ENCODE data around the gene SLC2A3.
"Not testable (repeated sequence)": the region's sequence is repeated elsewhere in the genome, so short reads cannot be mapped to it uniquely, and the experiment has no call there.

SLC2A3 gene

DNA sequence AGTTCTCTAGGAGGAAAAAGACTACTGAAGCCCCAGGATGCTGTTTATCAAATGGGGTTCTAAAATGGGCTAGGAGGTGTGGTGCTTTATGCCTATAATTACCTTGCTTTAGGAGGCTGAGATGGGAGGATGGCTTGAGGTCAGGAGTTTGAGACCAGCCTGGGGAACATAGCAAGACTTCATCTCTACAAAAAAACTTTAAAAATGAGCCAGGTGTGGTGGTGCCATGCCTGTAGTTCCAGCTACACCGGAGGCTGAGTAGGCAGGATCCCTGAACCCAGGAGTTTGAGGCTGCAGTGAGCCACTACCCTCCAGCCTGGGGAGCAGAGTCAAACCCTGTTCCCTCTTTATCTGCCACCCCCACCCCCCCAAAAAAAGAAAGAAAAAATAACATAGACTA lies 23.3 kb upstream of the SLC2A3 start:
- H3K4me3 ChIP-seq (replicated peaks; ENCODE audit: low read depth, low read length) = no peak overlapping the region
- TF ChIP-seq, protein P1, sequence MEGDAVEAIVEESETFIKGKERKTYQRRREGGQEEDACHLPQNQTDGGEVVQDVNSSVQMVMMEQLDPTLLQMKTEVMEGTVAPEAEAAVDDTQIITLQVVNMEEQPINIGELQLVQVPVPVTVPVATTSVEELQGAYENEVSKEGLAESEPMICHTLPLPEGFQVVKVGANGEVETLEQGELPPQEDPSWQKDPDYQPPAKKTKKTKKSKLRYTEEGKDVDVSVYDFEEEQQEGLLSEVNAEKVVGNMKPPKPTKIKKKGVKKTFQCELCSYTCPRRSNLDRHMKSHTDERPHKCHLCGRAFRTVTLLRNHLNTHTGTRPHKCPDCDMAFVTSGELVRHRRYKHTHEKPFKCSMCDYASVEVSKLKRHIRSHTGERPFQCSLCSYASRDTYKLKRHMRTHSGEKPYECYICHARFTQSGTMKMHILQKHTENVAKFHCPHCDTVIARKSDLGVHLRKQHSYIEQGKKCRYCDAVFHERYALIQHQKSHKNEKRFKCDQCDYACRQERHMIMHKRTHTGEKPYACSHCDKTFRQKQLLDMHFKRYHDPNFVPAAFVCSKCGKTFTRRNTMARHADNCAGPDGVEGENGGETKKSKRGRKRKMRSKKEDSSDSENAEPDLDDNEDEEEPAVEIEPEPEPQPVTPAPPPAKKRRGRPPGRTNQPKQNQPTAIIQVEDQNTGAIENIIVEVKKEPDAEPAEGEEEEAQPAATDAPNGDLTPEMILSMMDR (IDR thresholded peaks at IDR 0.05; ENCODE audit: low read length, missing control alignments) = no peak
- no peak for DNase-seq (ENCODE audit: low read depth)

DNA sequence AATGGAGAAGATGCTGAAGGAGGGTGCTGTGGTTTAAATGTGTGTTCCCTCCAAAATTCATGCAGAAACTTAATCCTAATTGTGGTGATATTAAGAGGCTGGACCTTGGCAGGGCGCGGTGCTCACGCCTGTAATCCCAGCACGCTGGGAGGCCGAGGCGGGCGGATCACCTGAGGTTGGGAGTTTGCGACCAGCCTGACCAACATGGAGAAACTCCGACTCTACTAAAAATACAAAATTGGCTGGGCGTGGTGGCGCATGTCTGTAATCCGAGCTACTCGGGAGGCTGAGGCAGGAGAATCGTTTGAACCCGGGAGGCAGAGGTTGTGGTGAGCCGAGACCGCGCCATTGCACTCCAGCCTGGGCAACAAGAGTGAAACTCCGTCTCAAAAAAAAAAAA lies 18.9 kb upstream of the SLC2A3 start:
- H3K4me3 ChIP-seq (replicated peaks; ENCODE audit: low read depth, low read length); DNase-seq (ENCODE audit: low read depth): not testable (repeated sequence)

- not testable (repeated sequence) for DNase-seq (ENCODE audit: low read depth); H3K4me3 ChIP-seq (replicated peaks; ENCODE audit: low read depth, low read length)
Observed at GRCh38 chr12:7954418-7954817, 18.4 kb upstream of the SLC2A3 start.

GRCh38 chr12:7953912-7954311 lies 17.9 kb upstream of the SLC2A3 start:
- DNase-seq (ENCODE audit: low read depth); H3K4me3 ChIP-seq (replicated peaks; ENCODE audit: low read depth, low read length): not testable (repeated sequence)

DNA sequence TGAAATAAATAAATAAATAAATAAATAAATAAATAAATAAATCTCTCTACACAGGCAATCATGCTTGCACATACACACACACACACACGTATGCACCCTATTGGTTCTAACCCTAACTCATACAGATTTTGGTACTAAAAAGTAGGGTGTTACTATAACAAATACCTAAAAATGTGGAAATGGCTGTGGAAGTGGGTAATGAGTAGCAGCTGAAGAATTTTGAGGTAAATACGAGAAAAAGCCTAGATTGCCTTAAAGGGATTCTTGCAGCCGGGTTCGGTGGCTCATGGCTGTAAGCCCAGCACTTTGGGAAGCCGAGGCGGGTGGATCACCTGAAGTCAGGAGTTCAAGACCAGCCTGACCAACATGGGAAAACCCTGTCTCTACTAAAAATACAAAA lies 15.7 kb upstream of the SLC2A3 start:
- no peak overlapping the region for H3K4me3 ChIP-seq (replicated peaks; ENCODE audit: low read depth, low read length)
- TF ChIP-seq, protein P1 (IDR thresholded peaks at IDR 0.05; ENCODE audit: low read length, missing control alignments) = no peak
- no peak for DNase-seq (ENCODE audit: low read depth)

DNA sequence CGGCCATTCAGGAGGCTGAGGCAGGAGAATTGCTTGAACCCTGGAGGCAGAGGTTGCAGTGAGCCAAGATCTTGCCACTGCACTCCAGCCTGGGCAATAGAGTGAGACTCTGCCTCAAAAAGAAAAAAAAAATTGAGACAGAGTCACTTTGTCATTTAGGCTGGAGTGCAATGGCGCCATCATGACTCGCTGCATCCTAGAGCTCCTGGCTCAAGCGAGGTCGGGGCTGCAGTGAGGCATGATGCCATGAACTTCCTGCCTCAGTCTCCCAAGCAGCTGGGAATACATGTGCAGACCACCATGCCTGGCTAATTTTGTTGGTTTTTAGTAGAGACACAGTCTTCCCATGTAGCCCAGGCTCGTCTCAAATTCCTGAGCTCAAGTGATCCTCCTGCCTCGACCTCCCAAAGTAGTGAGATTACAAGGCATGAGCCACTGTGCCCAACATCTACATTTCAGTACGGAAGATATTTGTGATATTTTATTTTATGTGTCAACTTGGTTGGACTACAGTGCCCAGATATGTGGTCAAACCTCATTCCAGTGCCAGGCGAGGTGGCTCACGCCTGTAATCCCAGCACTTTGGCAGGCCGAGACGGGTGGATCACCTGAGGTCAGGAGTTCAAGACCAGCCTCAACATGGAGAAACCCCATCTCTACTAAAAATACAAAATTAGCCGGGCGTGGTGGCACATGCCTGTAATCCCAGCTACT lies 14.4 kb upstream of the SLC2A3 start:
- not testable (repeated sequence) for DNase-seq (ENCODE audit: low read depth); H3K4me3 ChIP-seq (replicated peaks; ENCODE audit: low read depth, low read length)

- TF ChIP-seq, protein P1 (IDR thresholded peaks at IDR 0.05; ENCODE audit: low read length, missing control alignments) = no peak
- H3K4me3 ChIP-seq (replicated peaks; ENCODE audit: low read depth, low read length) = no peak overlapping the region
- DNase-seq (ENCODE audit: low read depth) = no peak
Observed at GRCh38 chr12:7948589-7949260, 12.7 kb upstream of the SLC2A3 start.

- TF ChIP-seq, protein P1 (IDR thresholded peaks at IDR 0.05; ENCODE audit: low read length, missing control alignments) = no peak
- DNase-seq (ENCODE audit: low read depth) = no peak
- H3K4me3 ChIP-seq (replicated peaks; ENCODE audit: low read depth, low read length) = no peak overlapping the region
Observed at GRCh38 chr12:7947011-7947410, 11.0 kb upstream of the SLC2A3 start.

DNA sequence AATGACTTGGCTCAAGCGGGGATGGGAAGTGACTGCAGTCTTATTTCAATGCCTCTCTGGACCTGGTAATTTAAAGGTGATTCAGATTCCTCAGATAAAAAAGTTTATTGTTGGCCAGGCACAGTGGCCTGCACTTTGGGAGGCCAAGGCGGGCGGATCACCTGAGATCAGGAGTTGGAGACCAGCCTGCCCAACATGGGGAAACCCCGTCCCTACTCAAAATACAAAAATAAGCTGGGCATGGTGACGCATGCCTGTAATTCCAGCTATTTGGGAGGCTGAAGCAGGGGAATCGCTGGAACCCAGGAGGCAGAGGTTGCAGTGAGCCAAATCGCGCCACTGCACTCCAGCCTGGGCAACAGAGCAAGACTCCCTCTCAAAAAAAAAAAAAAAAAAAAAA lies 8.8 kb upstream of the SLC2A3 start:
- DNase-seq (ENCODE audit: low read depth); H3K4me3 ChIP-seq (replicated peaks; ENCODE audit: low read depth, low read length): not testable (repeated sequence)
